SK-N-SH treated with all-trans-retinoic acid at 6 μM for 48 hours (cell line): ENCODE data around the gene C10orf105.
A peak's percentile ranks its signal among the peaks of the same experiment; 100 is the strongest.

Experiments used
- ATAC-seq: fragments of 200-7000 bp; cut with Tn5 transposase; 3 replicates; pipeline ENCODE4 v1.9.1; 2020; ENCODE audit warnings: mild to moderate bottlenecking, moderate library complexity
- ARNTL ChIP-seq: fragments of 450-650 bp; formaldehyde crosslinking; IDR thresholded peaks from 2 replicates; pipeline ENCODE4 v1.5.0; 2020; ENCODE audit warnings: low read depth, mild to moderate bottlenecking, moderate library complexity, borderline replicate concordance
- BACH2 ChIP-seq: fragments of 250-450 bp; sonication (Bioruptor Pico); IDR thresholded peaks from 2 replicates; pipeline ENCODE4 v1.9.0; 2021; ENCODE audit warnings: mild to moderate bottlenecking, borderline replicate concordance
- CSDC2 ChIP-seq: fragments of 250-450 bp; sonication (Bioruptor Pico); IDR thresholded peaks from 2 replicates; pipeline ENCODE4 v1.5.0; 2020; ENCODE audit warnings: mild to moderate bottlenecking, moderate library complexity
- ESRRG ChIP-seq: fragments of 250-450 bp; sonication (Bioruptor Pico); IDR thresholded peaks from 2 replicates; pipeline ENCODE4 v1.6.1; 2021; ENCODE audit warnings: mild to moderate bottlenecking
- GLIS3 ChIP-seq: fragments of 250-450 bp; sonication (Bioruptor Pico); IDR thresholded peaks from 2 replicates; pipeline ENCODE4 v1.5.0; 2020; ENCODE audit warnings: mild to moderate bottlenecking, moderate library complexity
- OSR1 ChIP-seq: fragments of 250-450 bp; sonication (Bioruptor Pico); IDR thresholded peaks from 2 replicates; pipeline ENCODE4 v1.8.0; 2022; ENCODE audit warnings: moderate library complexity, mild to moderate bottlenecking, inconsistent platforms
- PPARA ChIP-seq: fragments of 250-450 bp; sonication (Bioruptor Pico); IDR thresholded peaks from 2 replicates; pipeline ENCODE4 v1.5.0; 2020; ENCODE audit warnings: mild to moderate bottlenecking, borderline replicate concordance
- RARB ChIP-seq: fragments of 250-450 bp; sonication (Bioruptor Pico); IDR thresholded peaks from 2 replicates; pipeline ENCODE4 v1.8.0; 2021; ENCODE audit warnings: mild to moderate bottlenecking, moderate library complexity
- SNAI2 ChIP-seq: fragments of 250-450 bp; sonication (Bioruptor Pico); IDR thresholded peaks from 2 replicates; pipeline ENCODE4 v1.5.0; 2020; ENCODE audit warnings: mild to moderate bottlenecking, moderate library complexity
- TCF4 ChIP-seq: fragments of 250-450 bp; sonication (Bioruptor Pico); IDR thresholded peaks from 2 replicates; pipeline ENCODE4 v1.8.0; 2021; ENCODE audit warnings: mild to moderate bottlenecking, moderate library complexity, borderline replicate concordance
- TOX ChIP-seq: fragments of 250-450 bp; sonication (Bioruptor Pico); IDR thresholded peaks from 2 replicates; pipeline ENCODE4 v1.8.0; 2021; ENCODE audit warnings: mild to moderate bottlenecking, moderate library complexity, borderline replicate concordance
- ZC3H10 ChIP-seq: fragments of 250-450 bp; sonication (Bioruptor Pico); IDR thresholded peaks from 2 replicates; pipeline ENCODE4 v1.5.1; 2021; ENCODE audit warnings: mild to moderate bottlenecking, moderate library complexity
- ZFP3 ChIP-seq: fragments of 250-450 bp; sonication (Bioruptor Pico); IDR thresholded peaks from 2 replicates; pipeline ENCODE4 v1.5.0; 2020; ENCODE audit warnings: mild to moderate bottlenecking, moderate library complexity
- ZNF565 ChIP-seq: fragments of 450-650 bp; formaldehyde crosslinking; conservative IDR thresholded peaks from 2 replicates; pipeline ENCODE4 v1.5.0; 2020; ENCODE audit warnings: low read depth, mild to moderate bottlenecking, moderate library complexity
- ZNF70 ChIP-seq: fragments of 450-650 bp; formaldehyde crosslinking; IDR thresholded peaks from 2 replicates; pipeline ENCODE4 v1.5.0; 2020; ENCODE audit warnings: mild to moderate bottlenecking, moderate library complexity
- ZNF8 ChIP-seq: fragments of 450-650 bp; formaldehyde crosslinking; IDR thresholded peaks from 2 replicates; pipeline ENCODE4 v1.5.0; 2020; ENCODE audit warnings: mild to moderate bottlenecking, moderate library complexity
- TF ChIP-seq, protein P1 (sequence below): fragments of 250-450 bp; sonication (Bioruptor Pico); IDR thresholded peaks from 2 replicates; pipeline ENCODE4 v1.8.0; 2020; ENCODE audit warnings: mild to moderate bottlenecking, moderate library complexity, borderline replicate concordance
- TF ChIP-seq, protein P2 (sequence below): fragments of 250-450 bp; sonication (Bioruptor Pico); IDR thresholded peaks from 2 replicates; pipeline ENCODE4 v1.5.1; 2020; ENCODE audit warnings: low read depth, mild to moderate bottlenecking, moderate library complexity
- TF ChIP-seq, protein P3 (sequence below): fragments of 250-450 bp; sonication (Bioruptor Pico); IDR thresholded peaks from 2 replicates; pipeline ENCODE4 v1.8.0; 2021; ENCODE audit warnings: low read depth, mild to moderate bottlenecking, moderate library complexity, borderline replicate concordance
- TF ChIP-seq, protein P4 (sequence below): fragments of 250-450 bp; sonication (Bioruptor Pico); IDR thresholded peaks from 2 replicates; pipeline ENCODE4 v1.5.0; 2020; ENCODE audit warnings: mild to moderate bottlenecking, moderate library complexity
- TF ChIP-seq, protein P5 (sequence below): fragments of 250-450 bp; sonication (Bioruptor Pico); IDR thresholded peaks from 2 replicates; pipeline ENCODE4 v1.5.1; 2021; ENCODE audit warnings: mild to moderate bottlenecking, moderate library complexity

The C10orf105 gene

DNA sequence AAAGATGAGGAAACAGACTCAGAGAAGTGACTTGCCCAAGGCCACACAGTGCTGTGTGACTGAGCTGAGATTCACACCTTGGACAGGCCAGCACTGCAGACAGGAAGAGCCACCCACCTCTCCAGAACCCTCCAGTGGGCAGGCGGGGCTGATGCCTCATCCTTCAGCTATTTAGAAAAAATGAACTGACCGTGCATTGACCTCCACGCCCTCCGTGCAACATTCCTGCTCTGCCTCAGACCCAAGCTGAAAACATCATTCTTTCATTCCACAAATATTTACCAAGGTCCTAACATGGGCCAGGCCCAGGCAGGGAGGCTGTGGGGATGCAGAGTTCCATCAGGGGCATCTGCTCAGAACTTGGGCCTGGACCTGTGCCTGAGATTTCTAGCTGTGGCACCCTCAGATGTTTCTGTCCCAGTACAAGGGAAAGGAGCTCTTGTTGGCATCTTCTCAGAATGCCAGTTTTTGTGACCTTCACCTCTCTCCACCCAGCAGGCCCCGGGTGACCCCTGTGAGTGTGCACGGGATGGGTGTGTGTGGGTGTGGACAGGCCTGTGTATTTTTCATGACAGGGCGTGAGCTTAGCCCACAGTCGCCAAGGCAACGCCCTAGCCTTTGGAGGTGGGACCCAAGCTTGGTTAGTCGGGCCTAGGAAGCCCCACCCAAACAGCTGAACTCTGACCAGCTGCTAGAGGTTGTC, 47.3 kb upstream of the C10orf105 start (continued):
- TF ChIP-seq RARB (CRISPR knock-in tag) (no peak), TOX (CRISPR knock-in tag) (peak; percentile 22; the same call in 1 of the 2 replicates), CSDC2 (CRISPR knock-in tag) (peak; percentile 68), BACH2 (CRISPR knock-in tag) (no peak), ARNTL (CRISPR knock-in tag) (no peak), OSR1 (CRISPR knock-in tag) (no peak), ZNF70 (CRISPR knock-in tag) (no peak), ZC3H10 (CRISPR knock-in tag) (no peak)
- TF ChIP-seq, protein P1, sequence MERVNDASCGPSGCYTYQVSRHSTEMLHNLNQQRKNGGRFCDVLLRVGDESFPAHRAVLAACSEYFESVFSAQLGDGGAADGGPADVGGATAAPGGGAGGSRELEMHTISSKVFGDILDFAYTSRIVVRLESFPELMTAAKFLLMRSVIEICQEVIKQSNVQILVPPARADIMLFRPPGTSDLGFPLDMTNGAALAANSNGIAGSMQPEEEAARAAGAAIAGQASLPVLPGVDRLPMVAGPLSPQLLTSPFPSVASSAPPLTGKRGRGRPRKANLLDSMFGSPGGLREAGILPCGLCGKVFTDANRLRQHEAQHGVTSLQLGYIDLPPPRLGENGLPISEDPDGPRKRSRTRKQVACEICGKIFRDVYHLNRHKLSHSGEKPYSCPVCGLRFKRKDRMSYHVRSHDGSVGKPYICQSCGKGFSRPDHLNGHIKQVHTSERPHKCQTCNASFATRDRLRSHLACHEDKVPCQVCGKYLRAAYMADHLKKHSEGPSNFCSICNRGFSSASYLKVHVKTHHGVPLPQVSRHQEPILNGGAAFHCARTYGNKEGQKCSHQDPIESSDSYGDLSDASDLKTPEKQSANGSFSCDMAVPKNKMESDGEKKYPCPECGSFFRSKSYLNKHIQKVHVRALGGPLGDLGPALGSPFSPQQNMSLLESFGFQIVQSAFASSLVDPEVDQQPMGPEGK (CRISPR knock-in tag): no peak
- TF ChIP-seq, protein P2, sequence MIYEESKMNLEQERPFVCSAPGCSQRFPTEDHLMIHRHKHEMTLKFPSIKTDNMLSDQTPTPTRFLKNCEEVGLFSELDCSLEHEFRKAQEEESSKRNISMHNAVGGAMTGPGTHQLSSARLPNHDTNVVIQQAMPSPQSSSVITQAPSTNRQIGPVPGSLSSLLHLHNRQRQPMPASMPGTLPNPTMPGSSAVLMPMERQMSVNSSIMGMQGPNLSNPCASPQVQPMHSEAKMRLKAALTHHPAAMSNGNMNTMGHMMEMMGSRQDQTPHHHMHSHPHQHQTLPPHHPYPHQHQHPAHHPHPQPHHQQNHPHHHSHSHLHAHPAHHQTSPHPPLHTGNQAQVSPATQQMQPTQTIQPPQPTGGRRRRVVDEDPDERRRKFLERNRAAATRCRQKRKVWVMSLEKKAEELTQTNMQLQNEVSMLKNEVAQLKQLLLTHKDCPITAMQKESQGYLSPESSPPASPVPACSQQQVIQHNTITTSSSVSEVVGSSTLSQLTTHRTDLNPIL (CRISPR knock-in tag): no peak

DNA sequence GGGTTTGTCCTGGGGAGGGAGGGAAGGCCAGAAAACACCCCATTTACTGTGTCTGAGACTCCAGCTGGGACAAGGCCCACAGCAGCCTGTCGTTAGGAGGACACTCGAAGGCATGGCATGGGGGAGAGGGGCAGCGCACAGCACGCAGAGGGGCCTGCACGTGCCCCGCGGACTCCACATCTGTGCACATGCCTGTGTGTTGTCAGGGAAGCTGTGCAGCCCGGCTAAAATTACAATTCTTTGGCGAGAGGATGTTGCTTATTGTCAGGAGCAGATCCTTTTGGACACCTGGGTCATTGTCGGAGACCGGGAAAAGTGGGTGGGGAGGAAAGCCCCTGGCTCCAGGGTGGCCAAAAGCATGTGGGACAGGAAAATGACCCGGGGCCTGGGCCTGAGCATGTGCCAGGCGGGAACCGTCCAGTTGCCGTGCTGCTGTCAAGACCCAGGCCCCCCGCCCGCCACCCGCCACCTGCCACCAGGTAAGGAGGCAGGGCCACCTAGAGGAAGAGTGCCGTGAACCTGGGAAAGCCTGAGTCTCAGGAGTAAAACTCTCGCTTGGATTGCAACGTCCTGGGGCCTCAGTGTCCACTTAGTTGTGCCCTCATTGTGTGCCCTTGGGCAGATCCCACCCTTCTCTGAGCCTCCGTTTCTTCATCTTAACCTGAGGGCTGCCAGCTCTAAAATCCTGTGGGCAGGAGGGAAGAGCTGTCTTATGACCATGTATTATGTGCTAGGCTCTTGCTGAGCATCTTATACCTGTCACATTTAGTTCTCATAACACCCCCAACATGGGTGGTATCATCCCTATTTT, 46.5 kb upstream of the C10orf105 start:
- no peak; the same call in 2 of the 3 replicates for ATAC-seq
- TF ChIP-seq ZNF565 (CRISPR knock-in tag): no peak
- TF ChIP-seq, protein P1 (CRISPR knock-in tag): no peak
- TF ChIP-seq, protein P3, sequence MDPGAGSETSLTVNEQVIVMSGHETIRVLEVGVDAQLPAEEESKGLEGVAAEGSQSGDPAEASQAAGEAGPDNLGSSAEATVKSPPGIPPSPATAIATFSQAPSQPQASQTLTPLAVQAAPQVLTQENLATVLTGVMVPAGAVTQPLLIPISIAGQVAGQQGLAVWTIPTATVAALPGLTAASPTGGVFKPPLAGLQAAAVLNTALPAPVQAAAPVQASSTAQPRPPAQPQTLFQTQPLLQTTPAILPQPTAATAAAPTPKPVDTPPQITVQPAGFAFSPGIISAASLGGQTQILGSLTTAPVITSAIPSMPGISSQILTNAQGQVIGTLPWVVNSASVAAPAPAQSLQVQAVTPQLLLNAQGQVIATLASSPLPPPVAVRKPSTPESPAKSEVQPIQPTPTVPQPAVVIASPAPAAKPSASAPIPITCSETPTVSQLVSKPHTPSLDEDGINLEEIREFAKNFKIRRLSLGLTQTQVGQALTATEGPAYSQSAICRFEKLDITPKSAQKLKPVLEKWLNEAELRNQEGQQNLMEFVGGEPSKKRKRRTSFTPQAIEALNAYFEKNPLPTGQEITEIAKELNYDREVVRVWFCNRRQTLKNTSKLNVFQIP: no peak
- no peak for TF ChIP-seq TCF4 (CRISPR knock-in tag)
- TF ChIP-seq GLIS3 (CRISPR knock-in tag): no peak
- no peak for TF ChIP-seq ARNTL (CRISPR knock-in tag)
- no peak for TF ChIP-seq OSR1 (CRISPR knock-in tag)
- TF ChIP-seq PPARA (CRISPR knock-in tag): no peak
- TF ChIP-seq ESRRG (CRISPR knock-in tag): no peak
- TF ChIP-seq, protein P4, sequence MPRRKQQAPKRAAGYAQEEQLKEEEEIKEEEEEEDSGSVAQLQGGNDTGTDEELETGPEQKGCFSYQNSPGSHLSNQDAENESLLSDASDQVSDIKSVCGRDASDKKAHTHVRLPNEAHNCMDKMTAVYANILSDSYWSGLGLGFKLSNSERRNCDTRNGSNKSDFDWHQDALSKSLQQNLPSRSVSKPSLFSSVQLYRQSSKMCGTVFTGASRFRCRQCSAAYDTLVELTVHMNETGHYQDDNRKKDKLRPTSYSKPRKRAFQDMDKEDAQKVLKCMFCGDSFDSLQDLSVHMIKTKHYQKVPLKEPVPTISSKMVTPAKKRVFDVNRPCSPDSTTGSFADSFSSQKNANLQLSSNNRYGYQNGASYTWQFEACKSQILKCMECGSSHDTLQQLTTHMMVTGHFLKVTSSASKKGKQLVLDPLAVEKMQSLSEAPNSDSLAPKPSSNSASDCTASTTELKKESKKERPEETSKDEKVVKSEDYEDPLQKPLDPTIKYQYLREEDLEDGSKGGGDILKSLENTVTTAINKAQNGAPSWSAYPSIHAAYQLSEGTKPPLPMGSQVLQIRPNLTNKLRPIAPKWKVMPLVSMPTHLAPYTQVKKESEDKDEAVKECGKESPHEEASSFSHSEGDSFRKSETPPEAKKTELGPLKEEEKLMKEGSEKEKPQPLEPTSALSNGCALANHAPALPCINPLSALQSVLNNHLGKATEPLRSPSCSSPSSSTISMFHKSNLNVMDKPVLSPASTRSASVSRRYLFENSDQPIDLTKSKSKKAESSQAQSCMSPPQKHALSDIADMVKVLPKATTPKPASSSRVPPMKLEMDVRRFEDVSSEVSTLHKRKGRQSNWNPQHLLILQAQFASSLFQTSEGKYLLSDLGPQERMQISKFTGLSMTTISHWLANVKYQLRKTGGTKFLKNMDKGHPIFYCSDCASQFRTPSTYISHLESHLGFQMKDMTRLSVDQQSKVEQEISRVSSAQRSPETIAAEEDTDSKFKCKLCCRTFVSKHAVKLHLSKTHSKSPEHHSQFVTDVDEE (CRISPR knock-in tag): no peak
- TF ChIP-seq TOX (CRISPR knock-in tag): no peak
- no peak for TF ChIP-seq ZFP3 (CRISPR knock-in tag)
- TF ChIP-seq, protein P5, sequence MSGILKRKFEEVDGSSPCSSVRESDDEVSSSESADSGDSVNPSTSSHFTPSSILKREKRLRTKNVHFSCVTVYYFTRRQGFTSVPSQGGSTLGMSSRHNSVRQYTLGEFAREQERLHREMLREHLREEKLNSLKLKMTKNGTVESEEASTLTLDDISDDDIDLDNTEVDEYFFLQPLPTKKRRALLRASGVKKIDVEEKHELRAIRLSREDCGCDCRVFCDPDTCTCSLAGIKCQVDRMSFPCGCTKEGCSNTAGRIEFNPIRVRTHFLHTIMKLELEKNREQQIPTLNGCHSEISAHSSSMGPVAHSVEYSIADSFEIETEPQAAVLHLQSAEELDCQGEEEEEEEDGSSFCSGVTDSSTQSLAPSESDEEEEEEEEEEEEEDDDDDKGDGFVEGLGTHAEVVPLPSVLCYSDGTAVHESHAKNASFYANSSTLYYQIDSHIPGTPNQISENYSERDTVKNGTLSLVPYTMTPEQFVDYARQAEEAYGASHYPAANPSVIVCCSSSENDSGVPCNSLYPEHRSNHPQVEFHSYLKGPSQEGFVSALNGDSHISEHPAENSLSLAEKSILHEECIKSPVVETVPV (CRISPR knock-in tag): no peak
- no peak for TF ChIP-seq BACH2 (CRISPR knock-in tag)
- no peak for TF ChIP-seq RARB (CRISPR knock-in tag)
- TF ChIP-seq, protein P2 (CRISPR knock-in tag): no peak
- no peak for TF ChIP-seq ZNF8
- TF ChIP-seq SNAI2: no peak
